Fibroblast of upper back skin (primary cell): Measurements from ENCODE around the gene NCOA7.
"Not testable (repeated sequence)": the region's sequence is repeated elsewhere in the genome, so short reads cannot be mapped to it uniquely, and the experiment has no call there.

Experiments
- DNase-seq: peaks from one replicate; pipeline ENCODE4 v3.0.0-alpha.2; 2013

The NCOA7 gene

GRCh38 chr6:125841356-125842090 lies 50.8 kb downstream of the NCOA7 start:
- DNase-seq = no peak

GRCh38 chr6:125842091-125842626 lies 51.4 kb downstream of the NCOA7 start:
- no peak for DNase-seq

- no peak for DNase-seq
These were observed 52.8 kb downstream of the NCOA7 start for GRCh38 chr6:125843593-125843992.

GRCh38 chr6:125844989-125845388 lies 54.2 kb downstream of the NCOA7 start:
- DNase-seq = no peak

GRCh38 chr6:125846292-125847024 lies 55.7 kb downstream of the NCOA7 start:
- no peak for DNase-seq

- not testable (repeated sequence) for DNase-seq
These were observed 57.5 kb downstream of the NCOA7 start for GRCh38 chr6:125848286-125848685.

- no peak for DNase-seq
These were observed 59.6 kb downstream of the NCOA7 start for GRCh38 chr6:125850361-125850760.

- DNase-seq = no peak
These were observed 61.8 kb downstream of the NCOA7 start for GRCh38 chr6:125852587-125852986.

- no peak for DNase-seq
These were observed 62.4 kb downstream of the NCOA7 start for GRCh38 chr6:125853168-125853567.

GRCh38 chr6:125853756-125854155 lies 63.0 kb downstream of the NCOA7 start:
- DNase-seq = no peak

- no peak for DNase-seq
These were observed 63.6 kb downstream of the NCOA7 start for GRCh38 chr6:125854355-125854754.

- DNase-seq = no peak
These were observed 65.0 kb downstream of the NCOA7 start for GRCh38 chr6:125855783-125856182.

- no peak for DNase-seq
These were observed 67.1 kb downstream of the NCOA7 start for GRCh38 chr6:125857846-125858245.

- DNase-seq = peak; percentile 64
These were observed 67.9 kb downstream of the NCOA7 start for GRCh38 chr6:125858427-125859320.

GRCh38 chr6:125859727-125860126 lies 69.0 kb downstream of the NCOA7 start:
- DNase-seq = no peak

GRCh38 chr6:125863023-125863422 lies 72.3 kb downstream of the NCOA7 start:
- DNase-seq = no peak

- no peak for DNase-seq
These were observed 74.3 kb downstream of the NCOA7 start for GRCh38 chr6:125865015-125865414.

GRCh38 chr6:125866433-125866832 lies 75.7 kb downstream of the NCOA7 start:
- no peak for DNase-seq

GRCh38 chr6:125867483-125867942 lies 76.8 kb downstream of the NCOA7 start:
- peak; percentile 43 for DNase-seq

- DNase-seq = no peak
These were observed 77.5 kb downstream of the NCOA7 start for GRCh38 chr6:125868252-125868651.

- no peak for DNase-seq
These were observed 78.1 kb downstream of the NCOA7 start for GRCh38 chr6:125868678-125869395.

GRCh38 chr6:125869427-125869826 lies 78.7 kb downstream of the NCOA7 start:
- DNase-seq = no peak
